Erythroblast (primary cell): ENCODE measurements around the gene GPX2.
"Not testable (repeated sequence)": the region's sequence is repeated elsewhere in the genome, so short reads cannot be mapped to it uniquely, and the experiment has no call there.

Source experiments
- DNase-seq, 2 experiments: peaks; one replicate each; lab custom pipeline; 2025; lab: John Stamatoyannopoulos, UW
- GATA1 ChIP-seq: IDR thresholded peaks from 2 replicates; pipeline ENCODE4 v1.6.1; 2011; ENCODE audit warnings: low read depth, mild to moderate bottlenecking, control low read depth, low read length, moderate library complexity
- POLR2A ChIP-seq: IDR thresholded peaks from 2 replicates; pipeline ENCODE4 v1.6.1; 2011; ENCODE audit warnings: mild to moderate bottlenecking, low read length

The GPX2 gene

GRCh38 chr14:64926398-64926995 lies 16.0 kb downstream of the GPX2 start:
- DNase-seq: peak in 1 of 2 experiments; percentile 20
- no peak for TF ChIP-seq POLR2A
- TF ChIP-seq GATA1: no peak

GRCh38 chr14:64923015-64923414 lies 19.5 kb downstream of the GPX2 start:
- DNase-seq: no peak
- TF ChIP-seq GATA1 (no peak), POLR2A (no peak)

GRCh38 chr14:64920465-64920864 lies 22.1 kb downstream of the GPX2 start:
- DNase-seq: no peak
- no peak for TF ChIP-seq GATA1
- TF ChIP-seq POLR2A: no peak

- no peak for DNase-seq
- TF ChIP-seq GATA1: no peak
- TF ChIP-seq POLR2A: no peak
These were observed 22.9 kb downstream of the GPX2 start for GRCh38 chr14:64919618-64920017.

GRCh38 chr14:64919215-64919614 lies 23.3 kb downstream of the GPX2 start:
- TF ChIP-seq POLR2A: no peak
- no peak for TF ChIP-seq GATA1
- DNase-seq: no peak

GRCh38 chr14:64918216-64918615 lies 24.3 kb downstream of the GPX2 start:
- TF ChIP-seq GATA1 (no peak), POLR2A (no peak)
- no peak for DNase-seq

- TF ChIP-seq POLR2A (no peak), GATA1 (no peak)
- peak in 1 of 2 experiments; percentile 15 for DNase-seq
These were observed 26.7 kb downstream of the GPX2 start for GRCh38 chr14:64915797-64916196.

- TF ChIP-seq GATA1 (no peak), POLR2A (no peak)
- no peak for DNase-seq
These were observed 27.5 kb downstream of the GPX2 start for GRCh38 chr14:64915029-64915424.

GRCh38 chr14:64914237-64915028 lies 28.1 kb downstream of the GPX2 start, which contains the start of gene CHURC1:
CHURC1 (plus strand) TSS chr14:64914455; CDS start chr14:64914496, 41 bp downstream.
- TF ChIP-seq POLR2A (peak; percentile 94), GATA1 (no peak)
- DNase-seq: peak; percentile 95 to 97

- DNase-seq: not testable (repeated sequence)
These were observed 29.1 kb downstream of the GPX2 start for GRCh38 chr14:64913477-64913876.

GRCh38 chr14:64912261-64912660 lies 30.3 kb downstream of the GPX2 start:
- peak; percentile 10 to 47 for DNase-seq

GRCh38 chr14:64910847-64911495 lies 31.6 kb downstream of the GPX2 start:
- DNase-seq: peak; percentile 22 to 43

More at GRCh38 chr14:64912261-64912660, 30.3 kb downstream of the GPX2 start:
- TF ChIP-seq POLR2A (no peak), GATA1 (no peak)

GRCh38 chr14:64906022-64906421 lies 36.5 kb downstream of the GPX2 start:
- no peak for TF ChIP-seq GATA1
- no peak for TF ChIP-seq POLR2A

More at GRCh38 chr14:64910847-64911495, 31.6 kb downstream of the GPX2 start:
- TF ChIP-seq POLR2A (no peak), GATA1 (no peak)

GRCh38 chr14:64899958-64900357 lies 42.6 kb downstream of the GPX2 start:
- no peak for TF ChIP-seq POLR2A
- TF ChIP-seq GATA1: no peak
- peak; percentile 43 to 57 for DNase-seq

More at GRCh38 chr14:64906022-64906421, 36.5 kb downstream of the GPX2 start:
- DNase-seq: no peak
